GM18951 (cell line): ENCODE data around the gene NSG1.
"Not testable (repeated sequence)": the region's sequence is repeated elsewhere in the genome, so short reads cannot be mapped to it uniquely, and the experiment has no call there.

ENCODE experiments used
- POLR2A ChIP-seq: IDR thresholded peaks from 4 replicates; pipeline ENCODE4 v1.6.1; 2011; ENCODE audit warnings: mild to moderate bottlenecking; ENCODE audit not compliant: insufficient read length, insufficient read depth; ENCODE audit errors: extremely low read depth
- in situ Hi-C: fragments of 300-500 bp; cut with MboI; formaldehyde crosslinking; loops from one replicate; pipeline ENCODE4 v1.12.0; 2022; ENCODE audit warnings: low sequenced_read_pairs, mixed read lengths, inconsistent platforms; ENCODE audit not compliant: unreplicated experiment

Gene NSG1

GRCh38 chr4:4420421-4420820, 33.5 kb downstream of the NSG1 start:
- TF ChIP-seq POLR2A = no peak
- in situ Hi-C loops = no loop called here

GRCh38 chr4:4421356-4421755, 34.5 kb downstream of the NSG1 start:
- TF ChIP-seq POLR2A = no peak

GRCh38 chr4:4422117-4422516, 35.2 kb downstream of the NSG1 start:
- in situ Hi-C loops = not testable (repeated sequence)

More at GRCh38 chr4:4421356-4421755, 34.5 kb downstream of the NSG1 start:
- in situ Hi-C loops = no loop called here

GRCh38 chr4:4422856-4423499, 36.1 kb downstream of the NSG1 start:
- in situ Hi-C loops = no loop called here
- no peak for TF ChIP-seq POLR2A

GRCh38 chr4:4423706-4424498, 37.0 kb downstream of the NSG1 start:
- in situ Hi-C loops = no loop called here
- TF ChIP-seq POLR2A = no peak

- in situ Hi-C loops = no loop called here
- no peak for TF ChIP-seq POLR2A
These were observed 37.7 kb downstream of the NSG1 start for GRCh38 chr4:4424499-4425115.

GRCh38 chr4:4425119-4425690, 38.3 kb downstream of the NSG1 start:
- in situ Hi-C loops = no loop called here
- no peak for TF ChIP-seq POLR2A

GRCh38 chr4:4425696-4426095, 38.8 kb downstream of the NSG1 start:
- in situ Hi-C loops = no loop called here
- TF ChIP-seq POLR2A = no peak

GRCh38 chr4:4426511-4427120, 39.7 kb downstream of the NSG1 start:
- in situ Hi-C loops = no loop called here
- TF ChIP-seq POLR2A = no peak

- TF ChIP-seq POLR2A = no peak
- in situ Hi-C loops = no loop called here
These were observed 40.4 kb downstream of the NSG1 start for GRCh38 chr4:4427121-4427870.

GRCh38 chr4:4427886-4428285, 41.0 kb downstream of the NSG1 start:
- in situ Hi-C loops = no loop called here
- TF ChIP-seq POLR2A = no peak

- TF ChIP-seq POLR2A = no peak
- in situ Hi-C loops = no loop called here
These were observed 42.3 kb downstream of the NSG1 start for GRCh38 chr4:4428966-4429875.
